Astrocyte of the spinal cord (primary cell): Measurements from ENCODE around the gene BMPR1B.
"Not testable (repeated sequence)": the region's sequence is repeated elsewhere in the genome, so short reads cannot be mapped to it uniquely, and the experiment has no call there.

Experiments
- DNase-seq: peaks from one replicate; pipeline ENCODE4 v3.0.0; 2011; ENCODE audit warnings: low read depth, low spot score
- H3K4me3 ChIP-seq: 2 replicates; pipeline ENCODE4 v1.5.1; 2011; ENCODE audit warnings: low read depth, mild to moderate bottlenecking, low read length, moderate library complexity
- in situ Hi-C: cut with HindIII; loops from 2 replicates; pipeline ENCODE4 v1.10.0; 2017; ENCODE audit warnings: low sequenced_read_pairs
- TF ChIP-seq, protein P1 (sequence below): IDR thresholded peaks from 2 replicates; pipeline ENCODE4 v1.5.1; 2012; ENCODE audit warnings: low read depth, mild to moderate bottlenecking, low read length, inconsistent platforms

The BMPR1B gene

DNA sequence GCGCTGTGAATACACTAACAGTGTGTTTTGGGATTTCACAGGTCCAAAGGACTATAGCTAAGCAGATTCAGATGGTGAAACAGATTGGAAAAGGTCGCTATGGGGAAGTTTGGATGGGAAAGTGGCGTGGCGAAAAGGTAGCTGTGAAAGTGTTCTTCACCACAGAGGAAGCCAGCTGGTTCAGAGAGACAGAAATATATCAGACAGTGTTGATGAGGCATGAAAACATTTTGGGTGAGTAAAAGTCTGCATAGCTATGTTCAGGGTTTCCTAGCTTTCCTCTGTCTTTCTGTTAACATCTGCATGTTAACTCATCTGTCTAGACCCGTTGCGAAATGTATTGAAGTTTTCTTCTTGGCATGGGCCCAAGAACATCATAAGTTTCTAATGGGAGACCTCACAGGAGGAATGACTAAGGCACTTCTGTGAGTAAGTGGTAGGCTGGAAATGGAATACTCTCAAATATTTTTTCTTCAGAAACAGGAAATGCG is 372.1 kb downstream of the BMPR1B start:
- H3K4me3 ChIP-seq: peak overlapping the region; percentile 4
- TF ChIP-seq, protein P1, sequence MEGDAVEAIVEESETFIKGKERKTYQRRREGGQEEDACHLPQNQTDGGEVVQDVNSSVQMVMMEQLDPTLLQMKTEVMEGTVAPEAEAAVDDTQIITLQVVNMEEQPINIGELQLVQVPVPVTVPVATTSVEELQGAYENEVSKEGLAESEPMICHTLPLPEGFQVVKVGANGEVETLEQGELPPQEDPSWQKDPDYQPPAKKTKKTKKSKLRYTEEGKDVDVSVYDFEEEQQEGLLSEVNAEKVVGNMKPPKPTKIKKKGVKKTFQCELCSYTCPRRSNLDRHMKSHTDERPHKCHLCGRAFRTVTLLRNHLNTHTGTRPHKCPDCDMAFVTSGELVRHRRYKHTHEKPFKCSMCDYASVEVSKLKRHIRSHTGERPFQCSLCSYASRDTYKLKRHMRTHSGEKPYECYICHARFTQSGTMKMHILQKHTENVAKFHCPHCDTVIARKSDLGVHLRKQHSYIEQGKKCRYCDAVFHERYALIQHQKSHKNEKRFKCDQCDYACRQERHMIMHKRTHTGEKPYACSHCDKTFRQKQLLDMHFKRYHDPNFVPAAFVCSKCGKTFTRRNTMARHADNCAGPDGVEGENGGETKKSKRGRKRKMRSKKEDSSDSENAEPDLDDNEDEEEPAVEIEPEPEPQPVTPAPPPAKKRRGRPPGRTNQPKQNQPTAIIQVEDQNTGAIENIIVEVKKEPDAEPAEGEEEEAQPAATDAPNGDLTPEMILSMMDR: no peak

DNA sequence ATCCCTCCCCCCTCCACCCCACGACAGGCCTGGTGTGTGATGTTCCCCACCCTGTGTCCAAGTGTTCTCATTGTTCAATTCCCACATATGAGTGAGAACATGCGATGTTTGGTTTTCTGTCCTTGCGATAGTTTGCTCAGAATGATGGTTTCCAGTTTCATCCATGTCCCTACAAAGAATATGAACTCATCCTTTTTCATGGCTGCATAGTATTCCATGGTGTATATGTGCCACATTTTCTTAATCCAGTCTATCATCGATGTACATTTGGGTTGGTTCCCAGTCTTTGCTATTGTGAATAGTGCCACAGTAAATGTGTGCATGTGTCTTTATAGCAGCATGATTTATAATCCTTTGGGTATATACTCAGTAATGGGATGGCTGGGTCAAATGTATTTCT is 376.3 kb downstream of the BMPR1B start:
- H3K4me3 ChIP-seq, in situ Hi-C loops, DNase-seq: not testable (repeated sequence)

More for the DNA sequence above, 372.1 kb downstream of the BMPR1B start:
- peak; percentile 99 for DNase-seq
- in situ Hi-C loops: no loop called here

DNA sequence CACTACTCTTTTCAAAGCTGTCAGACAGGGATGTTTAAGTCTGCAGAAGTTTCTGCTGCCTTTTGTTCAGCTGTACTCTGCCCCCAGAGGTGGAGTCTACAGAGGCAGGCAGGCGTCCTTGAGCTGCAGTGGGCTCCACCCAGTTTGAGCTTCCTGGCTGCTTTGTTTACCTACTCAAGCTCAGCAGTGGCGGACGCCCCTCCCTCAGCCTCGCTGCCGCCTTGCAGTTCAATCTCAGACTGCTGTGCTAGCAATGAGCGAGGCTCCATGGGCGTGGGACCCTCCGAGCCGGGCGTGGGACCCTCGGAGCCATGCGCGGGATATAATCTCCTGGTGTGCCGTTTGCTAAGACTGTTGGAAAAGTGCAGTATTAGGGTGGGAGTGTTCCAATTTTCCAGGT is 381.7 kb downstream of the BMPR1B start:
- H3K4me3 ChIP-seq, DNase-seq, in situ Hi-C loops: not testable (repeated sequence)

DNA sequence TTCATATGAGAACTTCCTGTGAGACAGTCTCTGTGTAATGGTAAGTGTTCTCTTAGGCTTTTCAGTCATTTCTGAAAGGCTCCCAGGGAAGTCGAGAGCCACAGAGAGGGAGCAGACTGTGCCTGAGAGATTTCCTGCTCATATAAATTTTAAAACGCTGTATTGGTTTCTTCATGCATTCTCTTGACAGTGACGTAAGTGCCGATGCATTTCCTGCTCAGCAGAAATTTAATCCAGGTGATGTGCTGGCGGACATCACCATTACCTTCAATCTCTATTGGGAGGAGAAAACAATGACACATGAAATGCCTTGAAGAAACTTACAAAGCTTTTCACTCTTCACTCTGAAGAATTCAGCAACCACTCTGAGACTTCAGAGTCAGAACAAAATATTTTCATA is 383.6 kb downstream of the BMPR1B start:
- TF ChIP-seq, protein P1: no peak
- H3K4me3 ChIP-seq: no peak overlapping the region
- no peak for DNase-seq
- in situ Hi-C loops: no loop called here

DNA sequence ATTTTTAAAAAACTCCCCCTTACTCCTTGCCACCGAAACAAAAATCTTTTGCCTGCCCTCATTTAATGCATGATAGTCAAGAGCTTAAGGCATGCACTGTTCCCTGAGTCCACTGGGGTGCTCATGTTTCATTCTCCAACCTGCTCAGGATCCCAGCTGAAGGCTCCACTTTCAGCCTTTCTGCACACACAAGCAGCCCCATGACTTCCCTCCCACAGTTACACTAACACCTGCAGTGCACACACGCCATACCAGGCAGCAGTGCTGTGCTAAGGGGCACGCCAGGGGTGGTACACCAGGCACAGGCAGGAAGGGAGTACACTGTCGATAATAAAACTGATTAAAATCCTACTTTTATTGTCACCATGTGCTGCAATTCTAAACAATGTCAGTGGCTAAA is 385.2 kb downstream of the BMPR1B start:
- no peak overlapping the region for H3K4me3 ChIP-seq
- no peak for DNase-seq
- in situ Hi-C loops: no loop called here
- TF ChIP-seq, protein P1: peak; percentile 10

DNA sequence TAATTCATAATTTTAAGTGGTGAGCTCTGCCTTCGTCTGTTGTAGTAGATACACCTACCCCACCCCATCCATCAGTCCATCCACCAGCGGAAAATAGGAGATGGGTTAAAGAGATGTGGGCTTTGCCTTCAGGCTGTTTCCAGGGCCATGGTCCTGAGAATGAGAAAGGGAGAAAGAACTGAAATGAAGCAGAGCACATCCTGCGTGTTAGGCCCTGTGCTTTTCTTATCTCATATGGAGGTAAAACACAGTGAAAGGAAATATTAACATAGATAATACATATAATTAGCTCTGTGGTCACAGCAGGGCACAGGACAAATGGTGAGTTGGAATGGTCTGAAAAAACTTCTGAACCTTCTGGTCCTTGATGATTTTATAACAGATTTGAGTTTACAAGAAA is 393.5 kb downstream of the BMPR1B start:
- DNase-seq: no peak
- H3K4me3 ChIP-seq: no peak overlapping the region
- in situ Hi-C loops: no loop called here
- TF ChIP-seq, protein P1: no peak

DNA sequence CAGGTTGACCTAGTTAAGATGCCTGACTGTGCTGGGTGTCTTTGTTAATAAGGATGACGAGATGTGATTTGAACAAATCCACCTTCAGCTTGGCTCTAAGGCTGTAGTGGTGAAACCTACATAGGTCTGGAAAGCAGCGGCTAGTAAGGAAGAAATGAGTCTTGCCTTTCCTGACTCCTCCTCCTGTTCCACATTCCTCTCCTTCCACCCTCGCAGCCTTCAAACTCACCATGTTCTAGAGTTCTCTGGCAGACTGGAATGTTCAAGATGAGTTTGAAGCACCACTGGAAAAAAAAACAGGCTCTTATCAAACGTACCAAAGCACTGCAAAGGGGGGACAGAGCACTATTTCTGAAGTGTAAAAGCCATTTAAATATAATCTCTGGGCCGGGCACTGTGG is 395.4 kb downstream of the BMPR1B start:
- DNase-seq: no peak
- H3K4me3 ChIP-seq: no peak overlapping the region
- TF ChIP-seq, protein P1: no peak
- in situ Hi-C loops: no loop called here
